ENCODE results near the gene PLA2G4A.

PLA2G4A gene

DNA sequence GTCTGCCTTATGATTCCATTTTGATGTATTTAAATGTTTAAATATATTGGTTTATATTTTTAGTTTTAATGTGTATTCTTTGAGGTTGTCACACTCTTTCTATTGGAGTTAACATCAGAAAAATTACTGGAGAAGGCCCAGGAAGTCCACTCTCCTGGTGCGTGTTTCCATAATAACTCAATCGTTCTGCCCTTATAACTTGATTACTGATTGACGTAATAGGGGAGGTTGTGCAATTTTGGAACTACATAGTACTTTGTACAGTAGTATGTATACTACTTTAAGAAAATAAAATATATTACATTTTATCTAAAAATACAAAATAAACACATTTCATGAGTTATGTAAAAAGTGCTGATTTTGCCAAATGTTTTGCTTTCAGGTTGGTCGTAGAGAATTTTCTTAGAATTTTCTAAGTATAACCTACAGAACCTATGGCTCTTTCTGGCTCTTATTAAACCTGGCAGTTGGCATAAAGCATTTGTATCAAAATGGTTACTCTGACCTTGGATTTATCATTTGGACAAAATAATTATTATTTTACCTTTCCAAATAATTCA lies 5.7 kb downstream of the PLA2G4A start:
- no peak for DNase-seq

DNA sequence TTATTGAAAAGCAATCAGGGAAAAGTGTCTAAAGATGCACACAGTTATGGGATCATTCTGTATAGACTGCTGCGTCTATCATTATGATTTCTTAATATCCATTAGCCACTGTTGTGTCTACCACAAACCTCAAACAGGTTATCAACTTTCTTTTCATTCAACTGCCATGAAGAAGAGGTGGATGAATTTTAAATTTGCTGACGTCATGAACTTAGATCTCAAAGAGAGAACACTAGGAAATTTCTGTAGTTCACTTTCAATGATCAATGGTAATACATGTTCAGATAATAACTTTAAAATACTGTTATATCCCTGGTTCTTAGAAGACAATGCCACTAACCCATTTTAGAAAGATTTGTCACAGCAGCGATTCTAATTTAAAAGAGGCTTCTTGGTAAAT lies 6.7 kb downstream of the PLA2G4A start:
- DNase-seq: no peak

DNA sequence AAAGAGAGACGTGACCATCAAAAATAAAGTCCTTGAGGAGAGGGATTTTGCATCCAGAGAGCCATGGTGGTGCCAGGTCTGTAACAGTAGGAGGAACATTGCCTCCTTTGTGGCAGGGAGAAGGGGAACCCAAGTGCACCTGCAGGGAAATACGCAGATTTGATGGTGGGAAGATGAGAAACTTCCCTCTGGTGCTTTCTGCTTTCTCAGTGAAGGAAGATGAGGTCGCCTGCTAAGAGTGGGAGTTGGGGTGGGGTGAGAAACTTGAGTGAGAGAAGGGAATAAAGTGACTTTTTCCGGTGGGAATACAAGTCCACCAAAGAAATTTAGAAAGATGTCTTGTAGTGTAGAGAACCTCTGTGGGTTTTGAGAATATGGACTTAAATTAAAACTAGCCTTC lies 9.1 kb downstream of the PLA2G4A start:
- no peak for DNase-seq

DNA sequence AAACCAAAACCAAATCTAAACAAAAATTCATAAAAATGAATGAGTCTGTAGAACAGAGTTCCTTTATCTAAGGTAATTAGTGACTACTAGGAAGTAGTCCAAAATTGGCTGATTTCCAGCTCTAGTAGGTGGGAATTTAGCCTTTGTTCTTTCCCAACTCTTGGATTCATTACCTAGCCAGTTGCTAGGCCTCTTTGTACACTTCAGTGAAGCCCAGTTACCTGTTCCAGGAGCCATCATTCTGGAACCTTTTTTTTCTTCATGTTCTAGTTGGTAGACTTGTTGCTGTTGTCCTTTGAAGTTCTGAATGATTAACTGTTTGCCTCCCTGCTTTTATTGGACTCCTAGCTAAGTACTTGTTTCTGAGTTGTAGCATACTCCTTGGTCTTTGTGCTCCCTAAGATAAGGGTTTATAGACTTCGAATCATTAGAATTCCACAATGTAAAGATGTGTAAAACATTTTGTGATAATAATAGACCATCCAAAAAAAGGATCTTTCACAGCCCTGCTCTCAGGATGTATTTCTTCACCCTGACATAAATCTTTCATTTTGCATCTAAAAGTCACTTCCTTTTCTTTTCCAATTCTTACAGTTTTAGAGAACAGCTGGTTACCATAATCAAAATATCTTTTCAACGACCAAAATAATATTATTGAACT lies 9.8 kb downstream of the PLA2G4A start:
- no peak for DNase-seq

DNA sequence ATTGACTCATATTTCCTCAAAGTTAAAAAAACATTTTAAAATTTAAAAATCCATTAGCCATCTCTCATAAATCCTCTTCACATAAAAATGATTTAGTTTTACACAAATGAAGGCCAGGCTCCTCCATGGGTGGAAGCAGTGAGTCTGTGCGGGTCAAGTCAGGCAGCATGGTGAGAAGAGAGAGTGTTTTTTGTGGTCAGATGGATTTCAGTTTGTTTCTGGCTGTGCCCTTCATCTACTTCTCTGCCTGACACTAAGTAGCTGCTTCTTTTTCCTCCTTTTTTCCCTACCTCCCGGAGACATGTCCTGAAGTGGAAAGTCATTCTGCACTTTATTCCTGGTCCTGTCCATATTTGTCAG lies 10.3 kb downstream of the PLA2G4A start:
- DNase-seq: no peak

DNA sequence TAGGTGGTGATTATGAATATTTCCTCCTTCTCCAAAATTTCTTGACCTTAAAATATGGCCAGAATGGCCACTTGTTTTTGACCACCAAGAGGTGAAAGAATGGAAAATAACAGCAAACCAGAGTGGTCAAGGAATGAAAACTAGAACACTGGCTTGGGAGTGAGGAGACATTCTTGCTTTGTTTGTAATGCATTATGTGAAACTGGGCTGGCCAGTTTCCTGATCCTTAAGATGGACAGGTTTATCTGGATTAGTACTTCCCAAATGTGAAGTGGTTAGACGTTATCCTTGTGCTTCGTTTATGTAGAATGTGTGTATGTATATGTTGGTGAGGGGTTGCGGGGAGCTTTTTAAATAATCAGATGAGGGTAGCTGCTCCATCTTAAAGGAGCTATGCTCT lies 12.8 kb downstream of the PLA2G4A start:
- DNase-seq: no peak

DNA sequence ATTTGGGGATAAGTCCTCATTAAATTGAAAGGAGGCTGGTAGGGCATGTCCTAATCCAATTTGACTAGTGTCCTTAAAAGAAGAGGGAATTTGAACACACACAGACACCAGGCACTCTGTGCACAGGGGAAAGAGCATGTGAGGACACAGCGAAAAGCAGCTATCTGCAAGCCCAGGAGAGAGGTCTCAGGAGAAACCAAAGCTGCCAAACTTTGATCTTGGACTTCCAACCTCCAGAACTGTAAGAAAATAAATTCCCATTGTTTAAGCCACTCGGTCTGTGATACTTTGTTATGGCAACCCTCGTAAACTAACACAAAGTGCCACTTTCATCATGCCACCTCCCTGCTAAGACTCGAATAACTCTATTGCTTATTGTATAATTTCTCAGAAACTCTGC lies 13.8 kb downstream of the PLA2G4A start:
- no peak for DNase-seq

DNA sequence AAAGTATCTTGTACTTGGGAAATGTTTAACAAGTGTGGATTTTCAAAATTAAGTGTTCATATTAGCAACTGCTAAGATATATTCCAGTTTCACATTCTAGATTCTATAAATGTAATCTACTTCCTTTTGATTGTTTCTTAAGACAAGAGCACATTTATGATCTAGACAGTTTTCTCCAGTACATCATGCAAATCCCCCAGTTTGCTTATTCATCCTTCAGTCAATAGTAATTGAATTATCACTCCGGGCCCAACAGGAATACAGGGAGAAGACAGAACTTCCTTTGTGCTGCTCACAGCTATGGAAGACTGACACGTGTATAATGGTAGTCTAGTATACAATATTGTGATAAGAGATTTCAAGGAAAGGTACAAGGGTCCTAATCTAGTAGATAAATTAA lies 14.5 kb downstream of the PLA2G4A start:
- no peak for DNase-seq

DNA sequence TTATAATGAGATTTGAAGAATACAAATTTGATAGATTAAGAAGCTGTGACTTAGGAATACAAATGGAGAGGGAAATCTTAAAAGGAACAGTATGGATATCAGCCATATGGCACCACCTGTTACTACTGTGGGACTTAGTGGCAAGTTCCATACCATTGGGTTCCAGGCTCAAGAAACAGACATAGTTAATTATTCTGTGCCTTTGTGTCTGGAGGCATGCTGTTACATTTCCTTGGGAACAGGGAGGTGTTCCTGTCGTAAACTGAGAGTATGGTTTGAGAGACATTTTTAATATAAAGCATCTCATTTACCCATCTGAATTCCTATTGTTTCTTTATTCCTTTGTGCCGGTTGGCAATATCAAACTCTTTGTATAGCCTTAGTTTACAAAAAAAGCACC lies 15.2 kb downstream of the PLA2G4A start:
- no peak for DNase-seq

DNA sequence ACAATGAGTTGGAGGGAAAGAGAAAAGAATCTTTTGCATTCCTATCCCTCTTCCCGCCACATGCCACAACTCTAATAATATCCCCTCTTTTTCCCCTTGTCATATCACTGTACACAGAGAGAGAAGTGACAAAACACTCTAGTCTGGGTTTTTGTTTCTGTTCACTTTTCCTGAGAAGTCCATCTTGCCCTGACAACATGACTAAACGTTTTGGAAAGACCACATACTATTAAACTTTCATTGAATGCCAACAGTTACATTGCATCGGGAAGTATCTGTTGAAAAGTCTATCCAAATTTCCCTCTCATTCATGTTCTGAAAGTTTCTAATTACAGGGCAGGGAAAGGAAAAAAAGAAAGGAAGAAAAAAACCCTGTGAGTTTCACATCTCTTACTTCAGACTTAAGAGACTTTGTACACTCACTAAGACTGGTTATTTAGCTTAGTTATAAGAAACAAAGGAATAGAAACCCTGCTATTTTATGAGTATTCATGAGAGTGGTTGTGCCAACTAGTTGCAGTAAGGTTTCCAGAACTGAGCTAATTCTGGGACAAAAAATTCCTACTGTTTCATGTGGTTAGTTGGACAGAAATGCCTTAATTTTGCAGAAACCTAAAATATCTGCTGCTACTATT lies 16.9 kb downstream of the PLA2G4A start:
- no peak for DNase-seq

DNA sequence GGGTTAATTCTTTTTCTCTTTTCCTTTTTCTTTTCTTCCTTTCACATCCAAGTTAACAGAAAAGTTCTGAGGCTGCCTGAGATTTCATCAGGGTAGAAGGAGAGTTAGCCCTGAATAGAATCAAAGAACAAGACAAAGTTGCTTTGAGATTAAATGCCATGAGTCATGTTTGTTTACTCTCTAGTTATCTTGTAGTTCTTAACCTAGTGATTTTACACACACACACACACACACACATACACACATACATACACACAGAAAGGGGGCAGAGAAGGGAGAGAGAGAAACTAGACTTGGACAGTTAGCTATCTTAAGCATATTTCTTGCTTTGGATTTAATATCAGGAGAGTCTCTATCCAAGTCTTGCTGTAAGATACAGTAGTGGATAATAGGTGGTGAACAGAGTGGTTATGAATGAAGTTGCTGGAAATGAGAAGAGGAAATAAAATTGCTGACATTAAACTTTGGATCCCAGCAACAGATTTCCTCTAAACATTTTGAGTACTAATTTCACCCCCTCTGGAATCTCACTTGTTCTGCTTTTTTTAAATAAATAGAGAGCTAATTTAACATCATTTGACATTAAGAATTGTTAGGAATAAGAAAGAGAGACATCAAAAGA lies 19.9 kb downstream of the PLA2G4A start:
- no peak for DNase-seq

DNA sequence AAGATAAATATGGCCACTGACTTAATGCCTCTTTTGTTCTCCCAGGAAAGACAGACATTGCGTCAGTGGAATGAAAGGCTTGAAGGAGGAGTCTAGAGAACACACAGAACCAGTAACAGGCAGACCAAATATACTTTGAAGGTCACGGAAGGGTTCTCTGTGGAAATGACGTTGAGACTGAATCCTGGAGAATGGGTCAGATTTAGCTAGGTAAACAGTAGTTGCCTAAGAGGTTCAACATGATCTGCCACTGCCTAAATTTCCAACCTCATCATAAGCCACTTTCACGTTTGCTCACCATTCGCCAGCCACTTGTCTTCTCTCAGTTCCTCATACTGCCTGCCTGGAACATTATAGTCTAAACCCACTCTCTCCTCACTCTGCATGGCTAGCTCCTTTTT lies 20.5 kb downstream of the PLA2G4A start:
- DNase-seq: no peak

DNA sequence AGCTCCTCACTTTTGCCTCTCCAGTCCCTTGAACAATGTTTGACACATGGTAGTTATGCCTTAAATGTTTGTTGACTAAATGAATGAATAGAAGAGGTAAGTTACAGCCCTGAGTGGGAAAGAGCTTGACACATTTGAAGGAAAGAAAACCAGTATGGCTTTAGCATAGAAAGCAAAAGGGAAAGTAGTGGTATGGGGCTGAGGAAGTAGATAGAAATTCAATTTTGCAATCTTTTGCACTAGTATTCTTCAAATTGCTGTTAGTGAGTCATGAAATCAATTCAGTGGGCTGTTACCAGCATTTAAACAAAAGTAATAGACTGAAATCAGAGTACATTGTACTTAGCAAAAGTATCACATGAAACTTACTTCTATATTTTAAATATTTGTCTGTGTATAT lies 21.1 kb downstream of the PLA2G4A start:
- no peak for DNase-seq

DNA sequence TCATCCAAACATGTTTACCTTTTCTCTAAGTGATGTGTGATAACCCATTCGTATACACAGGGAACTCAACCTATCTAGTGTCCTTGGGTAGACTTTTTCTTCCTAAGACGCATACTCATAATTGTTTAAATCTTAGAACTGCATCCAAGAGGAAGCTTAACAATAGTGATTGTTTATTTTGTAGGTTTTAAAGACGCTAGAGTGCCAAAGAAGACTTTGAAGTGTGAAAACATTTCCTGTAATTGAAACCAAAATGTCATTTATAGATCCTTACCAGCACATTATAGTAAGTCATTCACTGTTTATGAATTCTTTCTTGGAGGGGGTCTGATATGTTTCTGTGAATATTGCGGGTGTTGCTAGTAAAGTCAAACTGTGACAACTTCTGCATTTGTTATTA lies 25.4 kb downstream of the PLA2G4A start:
- no peak for DNase-seq

DNA sequence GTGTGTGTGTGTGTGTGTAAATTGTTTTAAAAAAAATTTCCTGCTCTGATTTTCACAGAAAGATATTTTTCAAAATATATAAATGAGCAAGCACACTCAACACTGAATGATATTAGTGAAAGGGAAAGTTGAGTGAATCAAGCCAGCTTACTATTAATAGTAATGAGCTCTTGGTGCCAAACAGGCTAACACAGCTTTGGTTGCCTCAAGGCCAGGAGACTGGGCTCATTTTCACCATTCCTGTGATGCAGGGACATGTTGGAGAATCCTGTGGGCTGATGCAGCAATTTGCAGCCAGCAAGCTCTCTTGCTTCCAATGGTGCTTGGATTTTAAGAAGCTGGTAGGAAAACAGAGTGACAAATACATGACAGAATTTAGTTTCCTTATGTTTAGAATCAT lies 30.2 kb downstream of the PLA2G4A start:
- DNase-seq: no peak

DNA sequence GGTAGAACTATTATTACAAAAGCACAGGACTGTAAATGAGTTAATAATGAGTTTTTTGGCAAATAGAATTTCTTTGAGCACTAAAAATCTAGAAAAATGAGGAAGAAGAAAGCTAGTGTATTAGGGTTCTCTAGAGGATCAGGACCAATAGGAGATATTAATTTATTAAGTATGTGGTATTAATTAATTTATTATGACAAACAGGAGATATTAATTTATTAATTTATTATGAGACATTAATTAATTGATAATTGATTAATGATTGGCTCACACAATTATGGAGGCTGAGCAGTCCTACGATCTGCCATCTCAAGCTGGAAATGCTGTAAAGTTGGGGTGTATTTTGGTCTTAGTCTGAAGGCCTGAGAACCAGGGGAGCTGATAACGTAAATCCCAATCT lies 31.2 kb downstream of the PLA2G4A start:
- DNase-seq: no peak

DNA sequence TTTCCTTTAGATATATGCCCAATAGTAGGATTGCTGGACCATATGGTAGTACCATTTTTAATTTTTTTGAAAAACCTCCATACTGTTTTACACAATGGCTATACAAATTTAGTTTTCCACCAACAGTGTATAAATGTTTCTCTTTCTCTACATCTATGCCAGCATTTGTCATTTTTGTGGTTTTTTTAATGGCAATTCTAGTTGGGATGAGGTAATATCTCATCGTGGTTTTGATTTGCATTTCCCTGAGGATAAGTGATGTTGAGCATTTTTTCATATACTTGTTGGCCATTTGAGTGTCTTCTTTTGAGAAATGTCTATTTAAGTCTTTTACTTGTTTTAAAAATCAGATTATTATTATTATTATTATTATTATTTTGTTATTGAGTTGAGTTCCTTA lies 35.5 kb downstream of the PLA2G4A start:
- DNase-seq: no peak

DNA sequence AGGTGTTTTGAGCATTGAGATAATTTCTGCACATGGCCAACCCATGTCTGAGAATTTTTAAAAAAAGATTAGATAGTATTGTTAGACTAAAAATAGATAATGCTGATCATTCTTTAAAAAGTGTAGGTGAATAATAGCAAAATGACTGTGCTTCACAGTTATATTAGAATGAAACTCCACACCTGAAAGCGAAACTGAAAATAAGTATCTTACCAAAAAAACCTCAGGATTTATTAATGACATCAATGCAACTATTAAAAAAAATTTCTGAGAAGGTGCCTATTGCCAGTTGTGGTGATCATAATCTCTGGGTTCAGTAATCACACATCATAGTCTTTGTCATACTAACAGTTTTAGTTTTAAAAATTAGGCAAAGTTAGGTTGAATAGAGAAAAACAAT lies 36.5 kb downstream of the PLA2G4A start:
- no peak for DNase-seq

DNA sequence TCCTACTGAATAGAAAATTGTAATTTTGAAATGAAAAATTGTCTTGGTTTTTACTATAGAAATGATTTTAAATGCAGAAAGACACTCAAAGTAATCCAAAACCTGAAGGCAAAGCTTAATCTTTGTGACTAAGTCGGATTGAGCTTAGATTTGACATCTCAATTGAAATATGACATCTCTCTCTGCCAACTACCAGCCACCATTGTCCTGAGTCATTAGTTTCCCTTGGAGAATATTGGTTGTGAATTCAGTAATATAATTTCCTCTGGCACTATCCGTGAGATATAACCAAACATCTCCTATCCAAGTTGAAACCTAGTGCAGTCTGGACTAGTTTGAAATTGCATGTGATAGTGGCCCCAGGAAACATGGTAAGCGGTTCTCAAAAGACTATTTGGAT lies 37.1 kb downstream of the PLA2G4A start:
- DNase-seq: no peak

DNA sequence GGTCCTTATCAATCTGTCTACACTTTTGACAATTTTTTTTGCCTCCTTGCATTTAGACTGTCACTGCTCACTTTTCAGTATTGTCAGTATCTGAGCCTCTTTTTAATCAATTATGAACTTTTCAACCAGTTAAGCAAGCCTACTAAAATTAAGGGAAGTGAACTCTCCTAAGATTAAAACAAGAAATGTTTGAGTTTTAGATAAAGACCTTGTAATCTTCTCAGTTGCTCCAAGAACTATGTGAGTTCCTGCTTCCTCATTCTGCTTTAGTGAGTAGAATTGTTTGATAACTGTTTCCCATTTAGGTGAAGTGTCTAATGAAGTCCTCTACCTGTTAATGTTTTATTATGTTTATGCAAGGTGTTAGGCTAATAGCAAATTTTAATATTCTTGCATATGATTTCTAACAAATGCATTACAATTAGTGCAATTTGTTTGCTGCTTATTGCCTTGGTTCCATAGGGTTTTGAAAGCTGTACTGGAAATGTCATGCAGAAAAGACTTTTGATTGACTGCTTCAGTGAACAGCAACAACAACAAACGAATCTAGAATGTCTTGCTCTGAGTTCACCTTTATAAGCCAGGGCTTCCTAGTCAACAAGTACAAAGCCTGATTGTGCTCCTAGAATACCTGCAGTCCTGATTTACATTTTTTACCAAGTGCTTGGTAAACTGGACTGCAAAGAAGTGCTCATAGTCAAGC lies 40.9 kb downstream of the PLA2G4A start:
- DNase-seq: no peak

DNA sequence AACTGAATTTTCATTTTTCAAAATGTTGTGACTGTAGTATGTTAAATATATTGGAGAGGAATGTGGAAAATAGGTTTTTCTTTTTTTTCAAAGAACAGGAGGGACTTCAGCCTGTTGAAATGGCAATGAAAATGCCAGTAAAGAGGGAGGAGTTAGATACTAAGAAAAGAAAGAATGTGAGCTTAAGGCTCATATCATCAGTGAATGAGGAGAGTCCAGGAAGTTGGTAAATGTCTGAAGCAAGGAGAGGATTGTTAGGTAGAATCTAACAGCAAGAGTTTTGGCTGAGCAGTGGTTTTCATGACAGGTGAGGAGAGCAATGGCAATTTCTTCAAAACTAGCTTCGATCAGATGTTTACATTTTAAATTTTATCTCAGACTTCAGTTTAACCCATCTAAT lies 43.0 kb downstream of the PLA2G4A start:
- DNase-seq: no peak

DNA sequence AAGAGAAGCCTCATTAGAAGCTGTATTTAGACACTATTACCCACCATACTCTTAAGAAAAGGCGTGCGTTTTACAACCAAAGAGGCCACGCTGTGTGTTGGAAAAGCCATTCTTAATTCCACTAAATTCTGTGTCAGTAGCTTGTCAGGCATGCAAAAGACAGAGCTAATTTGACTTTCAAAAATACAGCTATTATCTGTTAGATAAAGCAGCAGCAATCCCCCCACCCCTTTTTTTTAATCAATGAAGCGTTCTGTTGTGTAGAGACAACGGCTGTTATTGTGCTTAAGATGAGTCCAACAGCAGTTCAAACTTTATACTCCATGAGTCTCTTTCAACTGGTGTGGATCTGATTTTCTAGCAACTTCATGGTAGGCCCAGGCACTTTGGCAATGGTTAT lies 43.5 kb downstream of the PLA2G4A start:
- DNase-seq: no peak

DNA sequence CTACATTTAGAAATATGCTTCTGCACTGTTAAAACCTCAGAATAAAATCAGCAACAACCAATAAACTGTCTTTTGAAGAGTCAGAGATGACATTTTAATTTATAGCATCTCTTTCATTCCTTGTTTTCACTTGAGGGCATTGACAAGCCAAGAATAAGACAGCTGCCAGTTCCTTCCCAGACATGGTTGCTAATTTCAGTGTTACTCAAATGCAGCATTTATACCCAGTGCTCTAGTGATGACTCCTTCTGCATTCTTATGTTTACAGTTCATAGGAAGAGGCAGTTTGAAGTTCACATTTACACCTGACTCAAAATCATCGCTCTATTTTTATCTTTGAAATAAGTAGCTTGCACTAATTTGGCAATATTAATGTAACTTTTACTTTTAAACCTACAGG lies 44.9 kb downstream of the PLA2G4A start:
- DNase-seq: no peak
